ENCODE results near the gene NWD2.
"Not testable (repeated sequence)": the region's sequence is repeated elsewhere in the genome, so short reads cannot be mapped to it uniquely, and the experiment has no call there.

The NWD2 gene

DNA sequence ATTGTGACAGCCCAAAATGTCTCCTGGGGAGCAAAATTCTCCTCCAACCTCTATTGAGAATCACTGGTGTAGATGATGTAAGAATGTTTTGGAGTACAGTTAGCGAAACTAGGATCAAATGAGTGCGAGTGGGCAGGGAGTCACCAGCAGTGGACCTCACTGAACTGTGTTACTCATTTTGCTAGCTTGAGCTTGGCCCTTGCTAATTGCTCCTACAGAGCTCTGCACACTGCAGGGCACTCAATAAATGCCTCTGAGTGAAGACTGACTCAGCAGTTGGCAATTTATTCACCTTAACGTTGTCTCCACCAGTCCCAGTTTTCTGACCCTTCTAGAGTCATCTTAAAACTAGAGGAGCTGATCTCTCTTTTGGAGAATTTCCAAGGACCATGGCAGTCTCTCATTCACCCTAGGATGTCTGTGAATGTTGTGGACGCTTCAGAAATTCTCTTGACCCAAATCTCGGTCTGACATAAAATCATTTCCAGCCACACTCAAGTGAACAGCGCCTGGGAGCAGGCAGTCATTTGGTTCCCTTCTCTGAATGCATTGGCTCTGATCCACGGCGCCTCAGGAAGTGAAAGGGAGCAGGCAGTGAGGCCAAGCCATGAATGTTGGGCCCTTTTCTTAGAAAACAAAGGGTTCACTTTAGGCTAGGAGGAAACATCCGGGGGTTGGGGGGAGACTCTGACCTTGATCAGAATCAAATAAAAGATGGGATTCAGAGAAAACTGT, 148.1 kb downstream of the NWD2 start:
- no peak for DNase-seq (ENCODE audit: low read depth in 2 of 2)

- DNase-seq (ENCODE audit: low read depth in 2 of 2) = no peak
Observed at GRCh38 chr4:37393321-37393720, 148.8 kb downstream of the NWD2 start.

- DNase-seq (ENCODE audit: low read depth in 2 of 2) = no peak
Observed at GRCh38 chr4:37393889-37394288, 149.3 kb downstream of the NWD2 start.

DNA sequence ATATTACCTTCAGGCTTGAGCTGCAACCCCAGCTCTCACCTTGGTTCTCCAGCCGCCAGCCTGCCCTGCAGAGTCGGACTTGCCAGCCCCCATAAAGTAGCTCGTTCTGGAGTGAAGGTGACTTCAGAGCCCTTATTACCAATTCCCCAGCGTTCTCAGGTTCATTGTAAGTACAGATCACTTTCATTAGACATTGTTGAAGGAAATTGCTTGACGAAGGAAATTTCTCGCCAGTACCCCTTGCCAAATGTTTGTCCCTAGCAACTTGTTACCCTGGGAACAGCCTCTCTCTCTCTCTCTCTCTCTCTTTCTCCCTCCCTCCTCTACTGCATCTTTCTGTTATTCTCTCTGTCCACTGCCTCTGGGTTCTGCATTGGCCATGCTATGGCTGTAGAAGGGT, 153.0 kb downstream of the NWD2 start:
- DNase-seq (ENCODE audit: low read depth in 2 of 2) = no peak

GRCh38 chr4:37400241-37400881, 155.8 kb downstream of the NWD2 start:
- no peak for DNase-seq (ENCODE audit: low read depth in 2 of 2)

DNA sequence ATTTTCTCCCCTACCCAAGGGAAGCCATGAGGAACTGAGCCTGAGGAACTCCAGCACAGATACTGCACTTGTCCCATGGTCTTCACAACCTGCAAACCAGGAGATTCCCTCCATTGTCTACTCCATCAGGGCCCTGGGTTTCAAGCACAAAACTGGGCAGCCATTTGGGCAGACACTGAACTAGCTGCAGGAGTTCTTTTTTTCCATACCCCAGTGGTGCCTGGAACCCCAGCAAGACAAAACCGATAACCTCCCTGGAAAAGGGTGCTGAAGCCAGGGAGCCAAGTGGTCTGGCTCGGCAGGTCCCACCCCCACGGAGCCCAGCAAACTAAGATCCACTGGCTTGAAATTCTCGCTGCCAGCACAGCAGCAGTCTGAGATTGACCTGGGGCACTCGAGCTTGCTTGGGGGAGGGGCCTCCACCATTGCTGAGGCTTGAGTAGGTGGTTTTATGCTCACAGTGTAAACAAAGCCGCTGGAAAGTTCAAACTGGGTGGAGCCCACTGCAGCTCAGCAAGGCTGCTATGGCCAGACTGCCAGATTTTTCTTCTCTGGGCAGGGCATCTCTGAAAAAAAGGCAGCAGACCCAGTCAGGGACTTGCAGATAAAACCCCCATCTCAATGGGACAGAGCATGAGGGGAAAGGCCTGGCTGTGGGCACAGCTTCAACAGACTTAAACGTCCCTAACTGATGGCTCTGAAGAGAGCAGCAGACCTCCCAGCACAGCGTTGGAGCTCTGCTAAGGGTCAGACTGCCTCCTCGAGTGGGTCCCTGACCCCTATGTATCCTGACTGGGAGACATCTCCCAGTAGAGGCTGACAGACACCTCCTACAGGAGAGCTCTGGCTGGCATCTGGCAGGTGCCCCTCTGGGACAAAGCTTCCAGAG, 163.6 kb downstream of the NWD2 start:
- not testable (repeated sequence) for DNase-seq (ENCODE audit: low read depth in 2 of 2)

DNA sequence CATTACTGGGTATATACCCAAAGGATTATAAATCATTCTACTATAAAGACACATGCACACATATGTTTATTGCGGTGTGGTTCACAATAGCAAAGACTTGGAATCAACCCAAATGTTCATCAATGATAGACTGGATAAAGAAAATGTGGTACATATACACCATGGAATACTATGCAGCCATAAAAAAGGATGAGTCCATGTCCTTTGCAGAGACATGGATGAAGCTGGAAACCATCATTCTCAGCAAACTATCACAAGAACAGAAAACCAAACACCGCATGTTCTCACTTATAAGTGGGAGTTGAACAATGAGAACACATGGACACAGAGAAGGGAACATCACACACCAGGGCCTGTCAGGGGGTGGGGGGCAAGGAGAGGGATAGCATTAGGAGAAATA, 169.1 kb downstream of the NWD2 start:
- not testable (repeated sequence) for DNase-seq (ENCODE audit: low read depth in 2 of 2)

DNA sequence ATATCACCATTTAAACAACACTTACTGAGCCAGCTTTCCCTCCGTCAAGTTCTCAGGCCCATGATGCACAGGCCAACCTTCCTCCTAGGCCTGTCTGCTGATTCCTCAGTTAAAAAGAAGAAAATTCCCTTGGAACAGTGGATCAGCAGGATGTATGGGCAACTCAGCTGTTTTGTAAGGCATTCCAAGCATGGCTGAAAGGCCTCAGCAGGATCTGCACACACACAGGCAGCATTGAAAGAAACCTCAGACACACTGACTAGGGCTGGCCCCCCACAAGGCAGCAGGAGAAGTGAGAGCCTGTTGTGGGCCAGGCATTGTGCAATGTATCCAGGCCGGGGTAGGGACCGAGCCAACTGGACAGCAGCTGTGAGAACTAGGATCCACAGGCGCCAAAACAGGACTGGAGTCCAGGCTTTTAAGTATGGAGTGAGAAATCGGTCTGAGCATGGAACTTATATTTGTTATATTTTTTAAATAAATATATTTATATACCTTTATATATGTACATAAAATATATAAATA, 171.4 kb downstream of the NWD2 start:
- no peak for DNase-seq (ENCODE audit: low read depth in 2 of 2)

- no peak for DNase-seq (ENCODE audit: low read depth in 2 of 2)
Observed at GRCh38 chr4:37421614-37422013, 177.1 kb downstream of the NWD2 start.

GRCh38 chr4:37422102-37422501, 177.6 kb downstream of the NWD2 start:
- no peak for DNase-seq (ENCODE audit: low read depth in 2 of 2)

DNA sequence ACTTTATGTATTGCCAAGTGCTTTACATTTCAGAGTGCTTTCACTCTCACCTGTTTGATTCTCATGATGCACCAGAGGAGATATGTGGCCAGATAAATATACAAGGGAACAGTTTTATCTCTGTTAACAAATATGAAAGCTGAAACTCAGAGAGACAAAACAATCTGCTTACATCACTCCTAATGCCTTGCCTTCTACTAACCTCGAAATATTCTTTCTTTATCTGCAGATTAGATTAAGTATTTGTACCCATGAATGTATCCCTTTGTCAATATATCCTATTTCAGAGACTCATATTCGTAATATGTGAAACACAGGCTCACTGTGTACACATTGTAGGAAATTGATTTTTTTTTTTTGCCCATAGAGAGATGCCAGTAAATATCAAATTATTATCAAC, 178.1 kb downstream of the NWD2 start:
- no peak for DNase-seq (ENCODE audit: low read depth in 2 of 2)

- DNase-seq (ENCODE audit: low read depth in 2 of 2) = no peak
Observed at GRCh38 chr4:37423310-37423709, 178.8 kb downstream of the NWD2 start.

DNA sequence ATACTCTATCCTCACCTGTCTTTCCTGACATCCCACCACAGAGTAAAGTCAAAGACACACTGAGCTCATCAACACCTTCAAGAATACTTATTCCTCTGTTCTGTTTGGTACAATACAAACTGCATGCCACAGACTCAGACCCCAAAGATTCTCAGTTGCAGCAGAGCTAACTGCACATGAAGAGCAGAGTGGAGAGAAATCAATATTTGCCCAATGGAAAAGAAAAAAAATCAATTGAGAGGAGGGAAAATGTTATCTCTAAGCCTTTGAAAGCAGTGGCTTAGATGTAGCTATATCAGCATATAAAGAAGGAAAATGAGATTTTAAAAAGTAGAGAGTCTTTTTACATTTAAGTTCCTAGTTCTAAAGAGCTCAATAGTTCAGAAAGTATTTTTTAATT, 180.2 kb downstream of the NWD2 start:
- no peak for DNase-seq (ENCODE audit: low read depth in 2 of 2)

- no peak for DNase-seq (ENCODE audit: low read depth in 2 of 2)
Observed at GRCh38 chr4:37425857-37426256, 181.3 kb downstream of the NWD2 start.

DNA sequence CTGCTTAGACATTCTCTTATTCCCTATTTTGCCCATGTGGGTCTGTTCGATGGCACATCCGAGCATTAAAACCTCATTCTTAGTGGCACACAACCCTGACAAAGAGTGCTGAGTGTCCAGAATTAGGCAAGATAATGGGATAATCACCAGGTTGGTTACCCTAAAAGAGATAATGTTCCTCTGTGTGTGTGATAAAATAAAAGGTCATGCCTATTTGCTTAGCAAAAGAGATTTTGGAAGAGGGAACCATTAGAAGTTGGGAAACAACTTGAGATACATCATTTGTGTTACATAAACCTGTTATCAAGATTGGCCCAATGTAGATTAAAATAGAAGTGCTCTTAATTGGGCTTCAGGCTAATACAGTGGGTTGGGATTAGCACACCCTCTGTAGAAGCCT, 182.7 kb downstream of the NWD2 start:
- no peak for DNase-seq (ENCODE audit: low read depth in 2 of 2)

DNA sequence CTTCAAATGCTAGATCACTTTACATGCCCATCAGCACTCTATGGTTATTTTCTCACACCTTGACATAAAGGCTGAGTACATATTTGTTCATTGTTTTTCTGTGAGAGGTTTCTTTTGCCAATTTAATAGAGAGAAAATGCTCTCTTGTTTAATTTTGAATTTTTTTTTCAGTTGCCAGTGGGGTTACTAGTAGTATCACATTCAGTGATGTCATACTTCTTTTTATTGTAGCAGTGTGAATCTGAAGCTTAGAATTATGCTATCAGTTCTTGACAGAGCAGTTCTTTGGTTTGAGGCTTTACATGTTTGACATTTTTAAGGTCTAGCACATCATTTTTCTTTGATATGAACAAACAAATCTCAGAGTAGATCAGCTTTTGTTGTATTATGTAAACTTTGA, 185.4 kb downstream of the NWD2 start:
- no peak for DNase-seq (ENCODE audit: low read depth in 2 of 2)

DNA sequence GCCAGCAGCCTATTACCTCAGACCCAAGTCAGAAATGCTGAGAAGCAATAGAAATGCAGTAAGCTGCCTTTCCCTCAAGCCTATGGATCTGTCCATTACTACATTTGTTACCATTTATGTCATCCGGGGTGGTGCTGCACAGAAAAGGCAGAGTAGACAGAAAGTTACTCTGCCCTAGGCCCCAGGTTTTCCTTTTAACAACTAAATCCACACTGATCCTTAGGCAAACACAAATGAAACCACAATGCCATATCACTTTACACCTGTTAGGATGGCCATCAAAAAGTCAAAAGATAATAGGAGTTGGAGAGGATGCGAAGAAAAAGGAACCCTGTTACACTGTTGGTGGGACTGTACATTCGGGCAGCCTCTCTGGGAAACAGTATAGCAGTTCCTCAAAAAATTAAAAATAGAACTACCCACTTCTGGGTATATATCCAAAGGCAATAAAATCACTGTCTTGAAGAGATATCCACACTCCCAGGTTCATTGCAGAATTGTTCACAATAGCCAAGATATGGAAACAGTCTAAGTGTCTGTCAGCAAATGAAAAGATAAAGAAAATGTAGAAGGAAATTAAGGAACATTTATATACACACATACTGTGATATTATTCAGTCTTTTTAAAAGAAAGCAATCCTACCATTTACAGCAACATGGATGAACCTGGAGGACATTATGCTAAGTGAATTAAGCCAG, 186.3 kb downstream of the NWD2 start:
- DNase-seq (ENCODE audit: low read depth in 2 of 2) = no peak

DNA sequence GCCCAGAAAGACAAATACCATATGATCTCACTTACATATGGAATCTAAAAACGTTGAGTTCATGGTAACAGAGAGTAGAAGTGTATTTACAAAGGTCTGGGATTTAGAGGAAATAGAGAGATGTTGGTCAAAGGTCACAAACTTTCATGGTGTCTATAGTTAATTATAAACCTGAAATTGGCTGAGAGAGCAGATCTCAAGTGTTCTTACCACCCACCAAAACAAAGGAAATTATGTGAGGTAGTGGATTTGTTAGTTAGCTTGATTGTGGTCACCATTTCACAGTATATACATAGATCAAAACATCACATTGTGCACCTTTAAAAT, 186.8 kb downstream of the NWD2 start:
- DNase-seq (ENCODE audit: low read depth in 2 of 2) = no peak

DNA sequence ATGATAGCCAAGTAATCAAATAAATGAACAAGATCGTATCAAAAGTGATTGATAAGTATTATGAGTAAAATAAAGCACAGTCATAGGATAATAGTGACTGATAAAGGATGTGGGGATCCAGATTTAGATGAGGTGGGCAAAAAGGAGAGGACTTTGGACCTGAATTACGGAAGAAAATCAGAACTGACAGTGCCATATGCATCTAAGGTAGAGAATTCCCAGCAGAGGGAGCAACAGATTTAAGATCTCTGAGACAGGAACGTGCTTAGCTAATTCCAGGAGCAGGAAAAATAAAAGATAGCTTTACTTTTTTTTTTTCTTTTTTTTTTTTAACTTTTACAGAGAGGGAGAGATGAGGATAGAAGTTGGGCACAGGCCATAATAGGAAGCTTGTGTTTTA, 189.9 kb downstream of the NWD2 start:
- no peak for DNase-seq (ENCODE audit: low read depth in 2 of 2)

DNA sequence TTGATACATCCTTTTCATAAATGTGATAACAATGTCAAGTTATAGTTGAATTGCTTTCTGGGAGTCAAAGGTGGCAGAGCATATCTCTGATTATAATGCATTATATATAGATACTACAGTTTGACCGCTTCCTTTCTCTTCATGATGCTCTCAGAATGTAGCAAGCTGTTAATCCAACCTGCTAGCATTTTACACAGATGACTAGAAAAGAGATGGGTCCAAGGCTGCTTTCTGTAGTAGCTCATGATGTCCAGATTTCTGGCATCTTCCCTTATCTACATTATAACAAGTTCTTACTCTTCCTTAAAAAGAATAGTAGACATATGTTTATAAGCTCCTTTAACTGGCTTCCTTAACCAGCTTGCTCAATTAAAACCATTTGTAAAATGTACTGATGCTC, 192.0 kb downstream of the NWD2 start:
- DNase-seq (ENCODE audit: low read depth in 2 of 2) = no peak

- no peak for DNase-seq (ENCODE audit: low read depth in 2 of 2)
Observed at GRCh38 chr4:37437163-37437562, 192.6 kb downstream of the NWD2 start.

Measured in stimulated activated CD8-positive, alpha-beta memory T cell treated with anti-CD3 and anti-CD28 coated beads, Interleukin-2, amount 100 ng/mL, for 48 hours (primary cell).